Thoracic aorta (tissue), 2 donors: Measurements from ENCODE around the gene CLSTN2. TPM values are rescaled to one million over a fixed set of nuclear protein-coding genes. Genes with fewer than 3 reads are reported as not detected.

ENCODE experiments used
- ATAC-seq: fragments of 150-250 bp; one replicate; pipeline ENCODE4 v1.8.0; 2017; ENCODE audit warnings: low read depth; ENCODE audit not compliant: insufficient number of reproducible peaks, low FRiP score
- DNase-seq: peaks from one replicate; pipeline ENCODE4 v3.0.0-alpha.2; 2020; ENCODE audit warnings: low spot score
- H3K27ac ChIP-seq, 2 donors: fragments of 200-600 bp; sonication (generic); 1 replicate in 1 of 2; 2 replicates in 1 of 2; pipeline ENCODE4 v1.5.1; 2016; ENCODE audit warnings: mild to moderate bottlenecking in 2 of 2, moderate library complexity in 2 of 2
- H3K27me3 ChIP-seq: fragments of 200-600 bp; sonication (generic); replicated peaks from 2 replicates; pipeline ENCODE4 v1.6.0; 2016; ENCODE audit warnings: mild to moderate bottlenecking; ENCODE audit not compliant: insufficient read depth
- H3K36me3 ChIP-seq: fragments of 200-600 bp; sonication (generic); one replicate; pipeline ENCODE4 v1.5.1; 2016
- H3K4me1 ChIP-seq, 2 donors: fragments of 200-600 bp; sonication (generic); 1 replicate in 1 of 2; 2 replicates in 1 of 2; pipeline versions ENCODE4 v1.5.1 to v1.6.0; 2016; ENCODE audit warnings: low read depth in 2 of 2, mild to moderate bottlenecking in 1 of 2; ENCODE audit not compliant: control insufficient read depth in 1 of 2
- H3K4me3 ChIP-seq: fragments of 200-600 bp; sonication (generic); 2 replicates; pipeline ENCODE4 v1.5.1; 2016; ENCODE audit warnings: mild to moderate bottlenecking
- H3K9me3 ChIP-seq: fragments of 200-600 bp; sonication (generic); 2 replicates; pipeline ENCODE4 v1.5.1; 2016
- CTCF ChIP-seq: fragments of 200-600 bp; sonication (generic); IDR thresholded peaks from one replicate; pipeline ENCODE4 v1.5.1; 2019; ENCODE audit warnings: antibody characterized with exemption
- total RNA-seq, 2 donors: library from RNA; depleted of rRNA; stranded (reverse); fragments of >200 nt; gene quantifications; one replicate each; pipeline versions ENCODE4 v1.1.0 to v1.2.3, GENCODE V29; 2016

CLSTN2 gene
- total RNA-seq, 2 donors from 2014 or later = 7.6 to 15.7 TPM

GRCh38 chr3:139985576-139985975 is 50.6 kb downstream of the CLSTN2 start:
- H3K4me3 ChIP-seq = no peak overlapping the region
- ATAC-seq (no peak), DNase-seq (no peak)
- H3K9me3 ChIP-seq = no peaks in the 10 kb centered on the region
- no peak overlapping the region for H3K27ac ChIP-seq
- no peaks in the 10 kb centered on the region for H3K27me3 ChIP-seq
- no peak for TF ChIP-seq CTCF
- H3K36me3 ChIP-seq = no peaks in the 10 kb centered on the region
- no peaks in the 10 kb centered on the region for H3K4me1 ChIP-seq

- Histone ChIP-seq H3K9me3 (no peaks in the 10 kb centered on the region), H3K4me3 (no peak overlapping the region), H3K27ac (no peak overlapping the region), H3K4me1 (no peaks in the 10 kb centered on the region), H3K36me3 (no peaks in the 10 kb centered on the region), H3K27me3 (no peaks in the 10 kb centered on the region)
- DNase-seq = no peak
- ATAC-seq = no peak
- TF ChIP-seq CTCF = no peak
Observed at GRCh38 chr3:139987908-139988307, 52.9 kb downstream of the CLSTN2 start.

GRCh38 chr3:139988472-139989156 is 53.6 kb downstream of the CLSTN2 start:
- Histone ChIP-seq H3K27ac (no peak overlapping the region), H3K36me3 (no peaks in the 10 kb centered on the region), H3K27me3 (no peaks in the 10 kb centered on the region), H3K9me3 (no peaks in the 10 kb centered on the region), H3K4me1 (no peaks in the 10 kb centered on the region), H3K4me3 (no peak overlapping the region)
- ATAC-seq = no peak
- TF ChIP-seq CTCF = no peak
- no peak for DNase-seq

GRCh38 chr3:139994891-139995290 is 59.9 kb downstream of the CLSTN2 start:
- H3K4me3 ChIP-seq = no peak overlapping the region
- no peak overlapping the region for H3K27ac ChIP-seq
- no peak for ATAC-seq
- DNase-seq = no peak
- no peaks in the 10 kb centered on the region for H3K4me1 ChIP-seq
- no peak for TF ChIP-seq CTCF
- no peaks in the 10 kb centered on the region for H3K27me3 ChIP-seq
- H3K36me3 ChIP-seq = no peaks in the 10 kb centered on the region
- no peaks in the 10 kb centered on the region for H3K9me3 ChIP-seq

GRCh38 chr3:140004271-140004670 is 69.3 kb downstream of the CLSTN2 start:
- no peaks in the 10 kb centered on the region for H3K36me3 ChIP-seq
- H3K4me3 ChIP-seq = no peak overlapping the region
- no peak for ATAC-seq
- H3K27me3 ChIP-seq = no peaks in the 10 kb centered on the region
- H3K4me1 ChIP-seq = no peaks in the 10 kb centered on the region
- no peak for DNase-seq
- no peak overlapping the region for H3K27ac ChIP-seq
- no peaks in the 10 kb centered on the region for H3K9me3 ChIP-seq
- no peak for TF ChIP-seq CTCF
